Endothelial cell of umbilical vein (primary cell): ENCODE measurements around the gene TEX54.

Experiments used
- CTCF ChIP-seq, 2 donors: IDR thresholded peaks; 1 replicate in 1 of 2; 2 replicates in 1 of 2; pipeline ENCODE4 v1.5.1; 2011; ENCODE audit warnings: low read length in 2 of 2, mild to moderate bottlenecking in 2 of 2, moderate library complexity in 2 of 2, control low read depth in 1 of 2, inconsistent platforms in 1 of 2, low read depth in 1 of 2; ENCODE audit not compliant: insufficient read depth in 1 of 2; ENCODE audit errors: extremely low read depth in 1 of 2
- EZH2 ChIP-seq: IDR thresholded peaks from 2 replicates; pipeline ENCODE4 v1.6.1; 2012; ENCODE audit warnings: borderline replicate concordance, low read depth, mild to moderate bottlenecking, moderate library complexity, low read length, inconsistent platforms; ENCODE audit not compliant: severe bottlenecking
- FOS ChIP-seq: IDR thresholded peaks from 2 replicates; pipeline ENCODE4 v1.6.1; 2011; ENCODE audit warnings: mild to moderate bottlenecking, low read length, moderate library complexity, borderline replicate concordance; ENCODE audit not compliant: insufficient read depth
- GATA2 ChIP-seq: IDR thresholded peaks from 2 replicates; pipeline ENCODE4 v1.7.0; 2011; ENCODE audit warnings: low read depth, mild to moderate bottlenecking, moderate library complexity, mixed read lengths, low read length; ENCODE audit not compliant: insufficient read length, insufficient read depth
- JUN ChIP-seq: IDR thresholded peaks from 2 replicates; pipeline ENCODE4 v1.6.1; 2011; ENCODE audit warnings: borderline replicate concordance, low read depth; ENCODE audit not compliant: insufficient read length, insufficient read depth
- MYC ChIP-seq: IDR thresholded peaks from one replicate; pipeline ENCODE4 v1.6.1; 2011; ENCODE audit warnings: mild to moderate bottlenecking, low read depth, low read length
- POLR2A ChIP-seq: IDR thresholded peaks from 2 replicates; pipeline ENCODE4 v1.6.1; 2012; ENCODE audit warnings: low read depth, mild to moderate bottlenecking, control low read depth, low read length
- POLR2AphosphoS5 ChIP-seq: IDR thresholded peaks from 2 replicates; pipeline ENCODE4 v1.6.1; 2012; ENCODE audit warnings: low read depth, mild to moderate bottlenecking, control low read depth, low read length, moderate library complexity; ENCODE audit not compliant: insufficient read depth
- TF ChIP-seq, protein P1 (sequence below): IDR thresholded peaks from 2 replicates; pipeline ENCODE4 v1.6.1; 2011; ENCODE audit not compliant: insufficient read depth, insufficient read length

DNA sequence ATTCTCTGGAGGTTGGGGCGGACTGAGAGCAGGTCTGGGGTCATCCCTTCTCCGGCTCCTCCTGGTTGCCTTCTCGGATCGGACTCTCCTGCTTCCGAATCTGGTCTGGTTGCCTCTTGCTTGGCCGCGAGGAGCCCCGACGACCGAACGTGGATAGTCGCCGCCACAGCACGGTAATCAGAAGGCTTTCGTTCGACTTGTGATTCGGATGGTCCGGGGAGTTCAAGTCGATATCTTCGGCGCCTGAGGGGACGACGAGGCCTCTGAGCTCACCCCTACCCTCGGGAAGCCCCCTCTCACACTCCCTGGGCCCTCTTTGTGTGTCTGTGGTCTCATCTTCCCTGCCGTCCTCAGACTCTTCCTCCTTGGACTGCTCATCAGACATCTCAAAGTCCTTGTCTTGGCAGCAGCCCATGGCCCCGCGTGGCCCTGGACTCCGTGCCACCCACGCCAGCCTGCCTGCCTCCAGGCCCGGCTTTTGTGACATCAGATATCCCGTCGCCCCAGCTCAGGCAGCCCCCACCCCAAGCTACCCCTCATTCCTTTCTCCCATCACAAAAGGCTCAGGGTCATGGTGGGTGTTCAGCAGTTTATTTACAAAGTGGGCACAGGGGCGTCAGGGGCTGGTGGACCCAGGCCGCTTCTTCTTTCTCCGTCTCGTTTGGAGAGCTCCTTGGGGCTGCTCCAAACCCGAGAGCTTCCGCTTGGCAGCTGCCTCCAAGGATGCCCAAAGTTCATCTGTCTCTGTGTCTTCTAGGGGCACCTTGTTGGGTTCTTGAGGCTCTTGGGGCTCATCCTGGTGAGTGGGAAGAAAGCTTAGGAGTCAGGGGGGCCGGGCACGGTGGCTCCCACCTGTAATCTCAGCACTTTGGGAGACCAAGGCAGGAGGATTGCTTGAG, at the start of gene TEX54:
- no peak for TF ChIP-seq MYC
- TF ChIP-seq POLR2A, result no peak
- TF ChIP-seq CTCF (IDR thresholded peaks at IDR 0.05; ENCODE audit: extremely low read depth in 1 of 2, insufficient read depth in 1 of 2, low read depth in 1 of 2, low read length in 2 of 2), result no peak
- no peak for TF ChIP-seq POLR2AphosphoS5
- TF ChIP-seq EZH2, result no peak
- TF ChIP-seq, protein P1, sequence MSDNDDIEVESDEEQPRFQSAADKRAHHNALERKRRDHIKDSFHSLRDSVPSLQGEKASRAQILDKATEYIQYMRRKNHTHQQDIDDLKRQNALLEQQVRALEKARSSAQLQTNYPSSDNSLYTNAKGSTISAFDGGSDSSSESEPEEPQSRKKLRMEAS, result no peak
- no peak for TF ChIP-seq JUN
- TF ChIP-seq FOS, result no peak
- TF ChIP-seq GATA2, result no peak
